Suprapubic skin (tissue), 3 donors: Measurements from ENCODE around the gene DTWD1.

Source experiments
- CTCF ChIP-seq, 2 donors: fragments of 200-600 bp in 1 of 2; fragments of 450-650 bp in 1 of 2; sonication (generic) in 1 of 2; IDR thresholded peaks; one replicate each; pipeline ENCODE4 v1.5.1; 2016 to 2019; ENCODE audit warnings: antibody characterized with exemption in 2 of 2, mild to moderate bottlenecking in 1 of 2, moderate library complexity in 1 of 2
- POLR2A ChIP-seq, 2 donors: fragments of 450-650 bp; IDR thresholded peaks; one replicate each; pipeline ENCODE4 v1.6.1; 2017; ENCODE audit warnings: antibody characterized with exemption in 2 of 2, mild to moderate bottlenecking in 2 of 2, moderate library complexity in 2 of 2

GRCh38 chr15:49620658-49621368 is at the start of gene DTWD1, which contains the start of gene FAM227B:
- TF ChIP-seq CTCF (IDR thresholded peaks at IDR 0.05) (no peak), POLR2A (IDR thresholded peaks at IDR 0.05) (peak; percentile 26 to 86)
